Panc1 (cell line): ENCODE measurements around the gene VAT1L. TPM values are rescaled to one million over a fixed set of nuclear protein-coding genes. Genes with fewer than 3 reads are reported as not detected.

Experiments
- ATAC-seq: fragments of 200-7000 bp; cut with Tn5 transposase; 2 replicates; pipeline ENCODE4 v1.9.1; 2020; ENCODE audit warnings: mild to moderate bottlenecking, moderate library complexity
- BruUV-seq: library from RNA; stranded (reverse); fragments of 400-500 nt; replicated peaks from 2 replicates; lab custom pipeline; 2021; lab: Mats Ljungman, UMichigan
- CTCF ChIA-PET: fragments of 300-600 bp; sonication (Branson Sonifier 250); formaldehyde crosslinking; loops from one replicate; lab custom pipeline; 2022; ENCODE audit warnings: antibody characterized with exemption; lab: Charles Lee
- POLR2A ChIA-PET: fragments of 300-600 bp; sonication (Branson Sonifier 250); formaldehyde crosslinking; loops from one replicate; lab custom pipeline; 2022; ENCODE audit warnings: antibody characterized with exemption; lab: Charles Lee
- DNase-seq: peaks from one replicate; pipeline ENCODE4 v3.0.0-alpha.2; 2010; ENCODE audit warnings: low read depth, low spot score
- H3K27ac ChIP-seq: 2 replicates; pipeline ENCODE4 v1.5.1; 2011; ENCODE audit warnings: mild to moderate bottlenecking, low read length, inconsistent platforms
- H3K27me3 ChIP-seq: fragments of 200-500 bp; sonication (Bioruptor generic); 2 replicates; pipeline ENCODE4 v1.6.0; 2014; ENCODE audit warnings: low read length, inconsistent platforms; ENCODE audit not compliant: control insufficient read depth, insufficient read depth
- H3K36me3 ChIP-seq: fragments of 200-500 bp; sonication (Bioruptor generic); 2 replicates; pipeline ENCODE4 v1.5.1; 2014; ENCODE audit warnings: inconsistent platforms, mild to moderate bottlenecking, low read length, moderate library complexity; ENCODE audit not compliant: control insufficient read depth, insufficient read depth
- H3K4me1 ChIP-seq: 2 replicates; pipeline ENCODE4 v1.5.1; 2011; ENCODE audit warnings: inconsistent platforms, mild to moderate bottlenecking, low read length, moderate library complexity; ENCODE audit not compliant: control insufficient read depth, insufficient read depth
- H3K4me3 ChIP-seq, 2 experiments: 2 replicates each; pipeline ENCODE4 v1.5.1; 2011 to 2012; ENCODE audit warnings: low read depth in 2 of 2, low read length in 2 of 2, mild to moderate bottlenecking in 2 of 2, inconsistent platforms in 1 of 2, moderate library complexity in 1 of 2
- H3K9me3 ChIP-seq: fragments of 200-500 bp; sonication (Bioruptor generic); 2 replicates; pipeline ENCODE4 v1.5.1; 2014; ENCODE audit warnings: low read depth, mild to moderate bottlenecking, inconsistent platforms, low read length, moderate library complexity; ENCODE audit not compliant: control insufficient read depth, insufficient read depth
- CTCF ChIP-seq: fragments of 450-650 bp; IDR thresholded peaks from 2 replicates; pipeline ENCODE4 v1.5.1; 2017; ENCODE audit warnings: mild to moderate bottlenecking
- POLR2AphosphoS5 ChIP-seq: IDR thresholded peaks from 2 replicates; pipeline ENCODE4 v1.6.1; 2012; ENCODE audit warnings: mild to moderate bottlenecking, low read depth, low read length, moderate library complexity
- REST ChIP-seq, 2 experiments: IDR thresholded peaks; 2 replicates each; pipeline ENCODE4 v1.6.1; 2011 to 2012; ENCODE audit warnings: low read depth in 2 of 2, control low read depth in 1 of 2, low read length in 1 of 2, mild to moderate bottlenecking in 1 of 2, moderate library complexity in 1 of 2; ENCODE audit not compliant: insufficient read depth in 1 of 2
- SIN3A ChIP-seq: IDR thresholded peaks from 2 replicates; pipeline ENCODE4 v1.6.1; 2012; ENCODE audit warnings: low read depth, mild to moderate bottlenecking, low read length, moderate library complexity, borderline replicate concordance; ENCODE audit not compliant: insufficient read depth
- TCF7L2 ChIP-seq: IDR thresholded peaks from 2 replicates; pipeline ENCODE4 v1.6.1; 2011; ENCODE audit warnings: mild to moderate bottlenecking, low read depth, low read length, inconsistent platforms
- in situ Hi-C: cut with HindIII; loops from 2 replicates; pipeline ENCODE4 v1.10.0; 2016; ENCODE audit warnings: low sequenced_read_pairs, low pct_unique_long_range_greater_than_20kb
- intact Hi-C: fragments of 100-400 bp; cut with micrococcal nuclease; formaldehyde crosslinking; loops from one replicate; pipeline ENCODE4 v1.10.0; 2022; ENCODE audit not compliant: unreplicated experiment
- total RNA-seq: library from RNA; stranded (reverse); gene quantifications from one replicate; pipeline ENCODE4 v1.2.1, GENCODE V29; 2021; ENCODE audit not compliant: unreplicated experiment

VAT1L gene
- total RNA-seq, 1 experiment from 2014 or later = not detected

- CTCF ChIA-PET = interaction anchor here (1.5 kb wide), 1 partner anchor 25 kb away, joined by 6 read pairs; no protein-coding TSS in a partner anchor
- intact Hi-C loops (no loop called here), in situ Hi-C loops (no loop called here)
- BruUV-seq = no TSS peak
- Histone ChIP-seq H3K9me3 (no peaks in the 10 kb centered on the region), H3K27me3 (no peaks in the 10 kb centered on the region), H3K27ac (no peak overlapping the region), H3K4me3 (no peak overlapping the region), H3K4me1 (no peaks in the 10 kb centered on the region), H3K36me3 (no peaks in the 10 kb centered on the region)
- ATAC-seq (no peak), DNase-seq (no peak)
- POLR2A ChIA-PET = interaction anchor here (0.6 kb wide), 1 partner anchor 1153 kb away, joined by 3 read pairs; no protein-coding TSS in a partner anchor
- TF ChIP-seq REST (IDR thresholded peaks at IDR 0.05; ENCODE audit: insufficient read depth in 1 of 2, low read depth in 2 of 2, low read length in 1 of 2) (no peak), TCF7L2 (no peak), CTCF (no peak), SIN3A (no peak), POLR2AphosphoS5 (no peak)
Measured at GRCh38 chr16:78028018-78028417, 239.7 kb downstream of the VAT1L start.

Other genes with a start within 250 kb of the VAT1L start
- 4.7 TPM for gene NUDT7, start 66.0 kb upstream of the VAT1L start, total RNA-seq
- 0.23 TPM for gene CLEC3A, start 234.0 kb downstream of the VAT1L start, total RNA-seq